Activated T-helper 2 cell treated with anti-CD3 and anti-CD28 coated beads, Interferon-gamma antibody, Interleukin-2, Interleukin-4, amounts not matched to agents 10 μg/mL and 5 μg/mL and 100 μg/mL, durations not matched to agents 14 hours and 24 hours and 36 hours (primary cell): ENCODE measurements around the gene PCARE. TPM values are rescaled to one million over a fixed set of nuclear protein-coding genes. Genes with fewer than 3 reads are reported as not detected.

Experiments used
- DNase-seq: peaks from one replicate; pipeline ENCODE4 v3.0.0; 2021; ENCODE audit warnings: low spot score
- H3K27ac Mint-ChIP-seq: one replicate; pipeline ENCODE4 v1.8.0; 2021; ENCODE audit warnings: mixed read lengths
- H3K27me3 Mint-ChIP-seq: one replicate; pipeline ENCODE4 v1.8.0; 2021; ENCODE audit warnings: low read depth, mixed read lengths
- H3K36me3 Mint-ChIP-seq: one replicate; pipeline ENCODE4 v1.8.0; 2021; ENCODE audit warnings: low read depth, mixed read lengths
- H3K4me1 Mint-ChIP-seq: one replicate; pipeline ENCODE4 v1.8.0; 2021; ENCODE audit warnings: low read depth, mixed read lengths
- H3K4me3 Mint-ChIP-seq: one replicate; pipeline ENCODE4 v1.8.0; 2021; ENCODE audit warnings: low read depth, mild to moderate bottlenecking, moderate library complexity, mixed read lengths
- H3K9me3 Mint-ChIP-seq: one replicate; pipeline ENCODE4 v1.8.0; 2021; ENCODE audit warnings: mixed read lengths
- intact Hi-C: fragments of 100-400 bp; cut with micrococcal nuclease; formaldehyde crosslinking; loops from one replicate; pipeline ENCODE4 v1.15.1; 2023
- total RNA-seq: library from RNA; stranded (reverse); gene quantifications from 2 replicates; pipeline ENCODE4 v1.2.3, GENCODE V29; 2022

Gene PCARE
- total RNA-seq, 1 donor from 2014 or later, result not detected

- no peak overlapping the region for H3K4me3 Mint-ChIP-seq
- intact Hi-C loops, result loop anchor here (5.0 kb wide), 1 partner anchor 109 kb away; no protein-coding TSS in a partner anchor
- no peak overlapping the region for H3K27ac Mint-ChIP-seq
- H3K27me3 Mint-ChIP-seq, result no peaks in the 10 kb centered on the region
- H3K9me3 Mint-ChIP-seq, result no peaks in the 10 kb centered on the region
- H3K36me3 Mint-ChIP-seq, result no peaks in the 10 kb centered on the region
- no peaks in the 10 kb centered on the region for H3K4me1 Mint-ChIP-seq
- DNase-seq, result no peak
Observed at GRCh38 chr2:29066271-29066860, 8.0 kb downstream of the PCARE start.

GRCh38 chr2:29065068-29065811 lies 9.1 kb downstream of the PCARE start:
- no peaks in the 10 kb centered on the region for H3K36me3 Mint-ChIP-seq
- H3K9me3 Mint-ChIP-seq, result no peaks in the 10 kb centered on the region
- intact Hi-C loops, result loop anchor here (5.0 kb wide), 1 partner anchor 108 kb away; no protein-coding TSS in a partner anchor
- H3K4me1 Mint-ChIP-seq, result no peaks in the 10 kb centered on the region
- DNase-seq, result no peak
- H3K27me3 Mint-ChIP-seq, result no peaks in the 10 kb centered on the region
- H3K27ac Mint-ChIP-seq, result no peak overlapping the region
- no peak overlapping the region for H3K4me3 Mint-ChIP-seq

GRCh38 chr2:29064746-29065067 lies 9.6 kb downstream of the PCARE start:
- Mint-ChIP-seq H3K27ac (no peak overlapping the region), H3K4me3 (no peak overlapping the region), H3K27me3 (no peaks in the 10 kb centered on the region), H3K9me3 (no peaks in the 10 kb centered on the region), H3K36me3 (no peaks in the 10 kb centered on the region), H3K4me1 (peaks cover 2% of the 10 kb centered on the region)
- DNase-seq, result no peak
- intact Hi-C loops, result loop anchor here (5.0 kb wide), 1 partner anchor 107 kb away; no protein-coding TSS in a partner anchor

GRCh38 chr2:29064346-29064715 lies 10.0 kb downstream of the PCARE start:
- H3K9me3 Mint-ChIP-seq, result no peaks in the 10 kb centered on the region
- no peak overlapping the region for H3K27ac Mint-ChIP-seq
- no peak overlapping the region for H3K4me3 Mint-ChIP-seq
- peaks cover 6% of the 10 kb centered on the region for H3K4me1 Mint-ChIP-seq
- no peak for DNase-seq
- no peaks in the 10 kb centered on the region for H3K36me3 Mint-ChIP-seq
- no peaks in the 10 kb centered on the region for H3K27me3 Mint-ChIP-seq
- intact Hi-C loops, result no loop called here

- H3K36me3 Mint-ChIP-seq, result no peaks in the 10 kb centered on the region
Observed at GRCh38 chr2:29063646-29064345, 10.5 kb downstream of the PCARE start.

GRCh38 chr2:29063056-29063455 lies 11.3 kb downstream of the PCARE start:
- no peaks in the 10 kb centered on the region for H3K27me3 Mint-ChIP-seq
- H3K36me3 Mint-ChIP-seq, result no peaks in the 10 kb centered on the region
- peaks cover 8% of the 10 kb centered on the region for H3K4me1 Mint-ChIP-seq
- intact Hi-C loops, result no loop called here
- H3K9me3 Mint-ChIP-seq, result no peaks in the 10 kb centered on the region
- no peak overlapping the region for H3K4me3 Mint-ChIP-seq
- DNase-seq, result no peak
- no peak overlapping the region for H3K27ac Mint-ChIP-seq

More at GRCh38 chr2:29063646-29064345, 10.5 kb downstream of the PCARE start:
- Mint-ChIP-seq H3K4me3 (no peak overlapping the region), H3K4me1 (peaks cover 6% of the 10 kb centered on the region), H3K27ac (no peak overlapping the region), H3K27me3 (no peaks in the 10 kb centered on the region), H3K9me3 (no peaks in the 10 kb centered on the region)
- DNase-seq, result no peak
- intact Hi-C loops, result no loop called here

DNA sequence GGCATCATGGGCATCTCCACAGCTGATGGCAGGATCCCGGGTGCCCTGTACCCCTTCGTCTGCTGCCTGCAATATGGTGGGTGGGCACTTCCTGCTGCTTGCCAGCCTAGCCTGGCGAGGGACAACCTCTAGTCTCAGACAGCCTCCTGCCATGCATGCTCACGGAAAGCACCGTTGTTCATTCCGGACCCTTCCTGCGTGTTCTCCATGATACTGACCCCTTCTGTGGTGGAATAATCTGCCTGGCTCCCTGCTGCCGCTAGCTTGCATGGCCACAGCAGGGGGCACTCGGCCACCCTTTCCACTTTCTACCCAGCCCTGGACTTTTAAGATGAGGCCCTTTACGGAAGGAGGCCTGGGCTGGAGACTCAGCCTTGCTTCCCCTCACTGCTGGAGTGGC lies 12.0 kb downstream of the PCARE start:
- intact Hi-C loops, result no loop called here
- Mint-ChIP-seq H3K4me3 (no peak overlapping the region), H3K36me3 (no peaks in the 10 kb centered on the region), H3K27me3 (no peaks in the 10 kb centered on the region), H3K4me1 (peaks cover 8% of the 10 kb centered on the region), H3K27ac (no peak overlapping the region), H3K9me3 (no peaks in the 10 kb centered on the region)
- DNase-seq, result no peak

DNA sequence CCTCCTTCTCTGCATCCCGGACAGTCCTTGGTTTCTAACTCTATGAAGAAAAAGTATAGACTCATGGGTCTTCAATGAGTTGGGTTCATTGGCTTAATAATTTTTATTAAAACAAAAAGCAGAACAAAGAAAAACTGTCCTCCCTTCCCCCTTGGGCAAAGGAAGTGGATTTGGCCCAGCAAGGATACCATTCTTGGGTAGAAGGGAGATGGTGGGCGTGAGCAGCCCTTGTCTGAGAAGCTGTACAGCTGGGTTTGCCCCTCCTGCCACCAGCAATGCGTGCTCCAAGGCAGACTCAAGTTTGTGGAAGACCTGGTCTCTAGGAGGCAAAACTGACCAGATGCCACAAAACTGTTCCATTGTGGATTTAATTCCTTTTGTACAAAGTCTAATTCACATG lies 12.7 kb downstream of the PCARE start:
- peaks cover 9% of the 10 kb centered on the region for H3K4me1 Mint-ChIP-seq
- no peak for DNase-seq
- H3K27ac Mint-ChIP-seq, result no peak overlapping the region
- intact Hi-C loops, result no loop called here
- H3K9me3 Mint-ChIP-seq, result no peaks in the 10 kb centered on the region
- no peaks in the 10 kb centered on the region for H3K36me3 Mint-ChIP-seq
- no peak overlapping the region for H3K4me3 Mint-ChIP-seq
- no peaks in the 10 kb centered on the region for H3K27me3 Mint-ChIP-seq

DNA sequence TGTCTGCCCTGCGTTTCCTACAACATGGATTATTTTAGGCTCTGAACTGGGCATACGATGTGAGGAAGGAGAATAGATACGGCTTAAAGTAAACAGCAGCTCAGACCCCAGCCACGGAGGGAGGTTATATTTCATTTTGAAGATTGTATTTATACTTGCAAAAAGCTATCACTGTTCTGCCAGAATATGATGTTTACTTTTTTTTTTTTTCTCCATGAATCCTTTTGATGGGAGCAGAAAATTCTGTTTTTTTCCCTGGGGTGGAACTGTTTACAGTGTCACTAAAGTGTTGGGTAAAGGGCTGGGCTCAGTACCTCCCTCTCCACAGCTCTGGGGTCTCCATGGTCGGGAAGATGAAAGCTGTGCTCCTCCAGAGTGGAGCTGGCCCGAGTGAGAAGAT lies 13.1 kb downstream of the PCARE start:
- no peaks in the 10 kb centered on the region for H3K27me3 Mint-ChIP-seq
- no peak overlapping the region for H3K4me3 Mint-ChIP-seq
- DNase-seq, result no peak
- H3K9me3 Mint-ChIP-seq, result no peaks in the 10 kb centered on the region
- H3K36me3 Mint-ChIP-seq, result no peaks in the 10 kb centered on the region
- intact Hi-C loops, result no loop called here
- H3K4me1 Mint-ChIP-seq, result peaks cover 12% of the 10 kb centered on the region
- no peak overlapping the region for H3K27ac Mint-ChIP-seq

- intact Hi-C loops, result no loop called here
- Mint-ChIP-seq H3K27me3 (no peaks in the 10 kb centered on the region), H3K9me3 (no peaks in the 10 kb centered on the region), H3K36me3 (no peaks in the 10 kb centered on the region), H3K4me1 (peaks cover 13% of the 10 kb centered on the region), H3K27ac (no peak overlapping the region), H3K4me3 (no peak overlapping the region)
- DNase-seq, result no peak
Observed at GRCh38 chr2:29060441-29060840, 13.9 kb downstream of the PCARE start.

- Mint-ChIP-seq H3K9me3 (no peaks in the 10 kb centered on the region), H3K4me3 (no peak overlapping the region), H3K36me3 (no peaks in the 10 kb centered on the region), H3K27ac (no peak overlapping the region), H3K27me3 (no peaks in the 10 kb centered on the region), H3K4me1 (peaks cover 13% of the 10 kb centered on the region)
- intact Hi-C loops, result no loop called here
- DNase-seq, result no peak
Observed at GRCh38 chr2:29059624-29060023, 14.7 kb downstream of the PCARE start.

DNA sequence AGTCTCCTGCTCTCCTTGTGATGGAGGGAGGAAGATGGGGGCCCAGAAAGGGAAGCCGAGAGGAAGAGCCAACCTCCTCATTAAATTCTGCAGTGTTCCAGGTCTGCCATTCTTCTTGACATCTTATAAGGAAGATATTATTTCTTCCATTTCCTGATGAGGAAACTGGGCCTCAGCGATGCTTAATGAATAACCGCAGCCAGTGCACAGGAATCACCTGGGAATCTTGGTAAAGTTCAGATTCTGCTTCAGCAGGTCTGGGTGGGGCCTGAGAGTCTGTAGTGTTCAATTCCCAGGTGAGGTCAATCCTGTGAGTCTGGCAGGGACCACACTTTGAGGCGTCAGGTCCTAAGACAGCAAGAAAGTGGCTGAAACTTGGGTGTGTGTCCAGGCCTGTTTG lies 17.3 kb downstream of the PCARE start:
- Mint-ChIP-seq H3K27me3 (no peaks in the 10 kb centered on the region), H3K36me3 (no peaks in the 10 kb centered on the region), H3K4me3 (no peak overlapping the region), H3K4me1 (peaks cover 13% of the 10 kb centered on the region), H3K9me3 (no peaks in the 10 kb centered on the region), H3K27ac (no peak overlapping the region)
- intact Hi-C loops, result no loop called here
- DNase-seq, result no peak

DNA sequence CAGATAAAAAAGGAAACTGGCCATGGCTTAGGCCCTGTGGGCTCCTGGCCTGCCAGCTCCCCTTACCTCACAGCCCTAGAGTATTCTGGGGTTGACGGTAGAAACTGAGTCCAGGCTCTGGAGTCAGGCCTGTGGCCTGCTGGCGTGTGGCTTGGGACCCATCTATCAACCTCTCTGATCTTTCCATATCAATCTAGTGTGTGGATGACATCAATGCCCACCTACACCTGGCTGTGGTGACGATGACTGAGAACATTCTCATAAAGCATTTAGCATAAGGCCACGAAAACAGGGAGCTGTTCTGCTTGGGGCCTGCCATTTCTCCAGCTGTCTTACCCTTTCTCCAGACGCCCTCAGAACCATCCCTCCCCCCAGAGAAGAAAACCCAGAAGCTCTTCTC lies 17.9 kb downstream of the PCARE start:
- intact Hi-C loops, result no loop called here
- no peak for DNase-seq
- peaks cover 13% of the 10 kb centered on the region for H3K4me1 Mint-ChIP-seq

More for the DNA sequence above, 17.9 kb downstream of the PCARE start:
- H3K9me3 Mint-ChIP-seq, result no peaks in the 10 kb centered on the region
- H3K27me3 Mint-ChIP-seq, result no peaks in the 10 kb centered on the region
- H3K36me3 Mint-ChIP-seq, result no peaks in the 10 kb centered on the region
- no peak overlapping the region for H3K4me3 Mint-ChIP-seq
- no peak overlapping the region for H3K27ac Mint-ChIP-seq
